GM19099 (cell line): ENCODE data around the gene ATP5IF1.

Experiments
- POLR2A ChIP-seq: IDR thresholded peaks from 3 replicates; pipeline ENCODE4 v1.6.1; 2011; ENCODE audit warnings: low read depth; ENCODE audit not compliant: insufficient read length; ENCODE audit errors: extremely low read depth

The ATP5IF1 gene

DNA sequence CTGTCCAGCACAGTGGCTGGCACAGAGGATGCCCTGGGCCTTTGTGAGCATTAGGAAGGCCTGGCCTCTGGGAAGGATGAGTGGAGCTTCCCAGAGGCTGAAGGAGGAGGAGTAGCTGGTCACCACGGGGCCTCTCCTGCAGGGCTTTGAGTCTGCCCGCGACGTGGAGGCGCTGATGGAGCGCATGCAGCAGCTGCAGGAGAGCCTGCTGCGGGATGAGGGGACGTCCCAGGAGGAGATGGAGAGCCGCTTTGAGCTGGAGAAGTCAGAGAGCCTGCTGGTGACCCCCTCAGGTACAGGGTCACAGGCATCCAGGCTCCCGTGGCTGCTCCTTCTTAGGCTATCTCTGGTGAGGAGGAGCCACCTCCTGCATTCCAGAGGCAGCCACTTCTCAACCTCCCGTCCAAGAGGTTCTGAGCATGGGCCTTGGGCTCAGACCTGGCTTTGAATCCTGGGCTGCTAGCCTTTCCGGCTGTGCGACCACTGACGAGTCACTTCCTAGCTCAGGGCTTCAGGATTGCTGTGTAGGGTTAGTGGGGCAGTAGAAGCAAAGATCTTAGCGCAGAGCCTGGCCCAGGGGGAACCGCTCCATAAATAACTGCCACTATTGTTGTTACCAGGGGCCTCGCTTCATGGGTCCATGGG is 37.4 kb downstream of the ATP5IF1 start:
- TF ChIP-seq POLR2A = no peak

DNA sequence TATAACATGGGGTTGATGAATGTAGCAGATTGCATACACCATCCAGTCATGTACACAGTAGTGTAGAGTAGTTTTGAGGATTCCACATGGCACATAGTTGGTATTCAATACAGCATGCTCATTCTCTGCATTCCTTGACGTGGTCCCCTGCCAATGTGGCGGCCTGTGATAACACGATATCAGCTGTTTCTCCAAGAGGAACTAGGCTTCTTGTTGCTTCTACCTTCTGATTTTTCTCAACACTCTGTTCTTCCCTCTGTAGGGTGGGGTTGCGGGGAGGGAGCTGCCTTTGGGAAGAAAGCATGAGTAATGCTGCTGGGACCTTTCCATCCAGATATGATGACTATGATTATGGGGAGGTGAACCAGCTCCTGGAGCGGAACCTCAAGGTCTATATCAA is 42.8 kb downstream of the ATP5IF1 start:
- no peak for TF ChIP-seq POLR2A

DNA sequence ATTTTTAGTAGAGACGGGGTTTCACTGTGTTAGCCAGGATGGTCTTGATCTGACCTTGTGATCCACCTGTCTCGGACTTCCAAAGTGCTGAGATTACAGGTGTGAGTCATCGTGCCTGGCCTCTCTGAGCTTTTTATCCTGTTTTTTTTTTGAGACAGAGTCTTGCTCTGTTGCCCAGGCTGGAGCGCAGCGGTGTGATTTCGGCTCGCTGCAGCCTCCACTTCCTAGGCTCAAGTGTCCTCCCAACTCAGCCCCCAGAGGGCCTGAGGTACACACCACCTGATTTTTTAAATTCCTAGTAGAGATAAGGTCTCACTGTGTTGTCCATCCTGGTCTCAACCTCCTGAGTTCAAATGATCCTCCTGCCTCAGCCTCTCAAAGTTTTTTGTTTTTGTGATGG is 43.8 kb downstream of the ATP5IF1 start:
- TF ChIP-seq POLR2A = no peak

DNA sequence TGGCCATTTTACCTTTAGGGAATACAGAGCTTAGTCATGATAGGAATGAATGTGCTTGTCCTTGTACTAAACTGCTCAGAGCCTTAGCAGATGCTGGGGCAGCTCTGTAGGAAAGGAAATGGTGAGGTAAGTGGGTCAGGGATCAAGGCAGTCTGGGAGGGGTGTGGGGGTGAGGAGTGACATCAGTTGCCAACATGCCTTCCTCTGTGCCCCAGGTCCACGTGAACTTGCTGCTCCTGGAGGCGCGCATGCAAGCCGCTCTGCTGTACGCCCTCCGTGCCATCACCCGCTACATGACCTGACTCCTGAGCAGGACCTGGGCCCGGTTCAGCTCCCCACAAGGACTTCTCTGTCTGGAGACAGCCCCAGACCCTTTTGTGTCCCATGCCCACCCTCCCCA is 44.6 kb downstream of the ATP5IF1 start:
- no peak for TF ChIP-seq POLR2A

DNA sequence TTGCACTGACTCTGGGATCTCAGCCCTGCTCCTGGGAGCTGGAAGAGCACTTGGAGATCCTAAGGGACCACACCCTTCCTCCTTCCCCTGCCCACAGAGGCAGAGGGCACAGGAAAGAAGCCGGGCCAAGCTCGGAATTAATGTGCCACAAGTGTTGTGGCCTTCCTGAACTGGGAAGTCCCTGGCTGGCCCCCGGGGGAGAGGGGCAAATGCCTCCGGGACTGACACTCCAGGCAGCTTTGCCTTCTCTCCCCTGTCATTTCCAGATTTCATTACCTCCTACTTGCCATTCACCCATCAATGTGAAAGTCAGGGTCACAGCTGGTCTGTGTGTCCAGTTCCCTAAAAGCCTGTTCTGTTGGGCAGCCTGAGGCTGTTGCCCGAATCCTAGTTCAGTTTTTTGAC is 45.1 kb downstream of the ATP5IF1 start:
- no peak for TF ChIP-seq POLR2A

DNA sequence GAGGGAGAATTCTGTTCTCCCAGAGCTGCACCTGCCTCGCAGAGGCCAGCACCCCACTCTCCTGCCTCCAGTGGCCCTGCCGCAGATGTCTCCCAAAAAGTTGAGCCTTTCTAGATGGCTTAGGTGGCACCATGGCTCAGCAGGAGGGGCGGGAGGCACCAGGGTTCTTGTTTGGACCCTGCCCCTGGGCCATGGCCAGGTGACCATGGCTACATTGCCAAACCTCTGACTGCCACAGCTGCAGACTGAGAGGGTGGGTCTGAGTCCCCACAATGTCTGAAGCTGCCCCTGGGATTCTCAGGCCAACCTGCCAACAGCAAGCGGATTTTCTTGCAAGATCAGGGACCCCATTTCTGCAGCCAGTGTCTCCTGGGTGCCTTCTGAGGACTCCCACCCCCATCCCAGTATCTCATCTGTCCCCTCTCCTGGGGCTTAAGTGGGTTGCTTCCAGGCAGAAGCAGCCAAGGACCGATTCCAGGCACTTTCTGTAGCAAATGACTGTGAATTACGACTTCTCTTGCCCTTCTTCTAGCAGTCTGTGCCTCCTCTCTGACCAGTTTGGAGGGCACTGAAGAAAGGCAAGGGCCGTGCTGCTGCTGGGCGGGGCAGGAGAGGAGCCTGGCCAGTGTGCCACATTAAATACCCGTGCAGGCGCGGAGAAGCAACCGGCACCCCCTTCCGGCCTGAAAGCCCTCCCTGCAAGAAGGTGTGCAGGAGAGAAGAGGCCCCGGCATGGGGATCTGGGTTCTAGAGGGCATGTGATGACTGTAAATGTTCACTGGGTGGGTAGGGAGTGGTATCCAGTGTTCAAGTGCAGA is 45.9 kb downstream of the ATP5IF1 start:
- TF ChIP-seq POLR2A = no peak

GRCh38 chr1:28282426-28283407 is 46.8 kb downstream of the ATP5IF1 start:
- no peak for TF ChIP-seq POLR2A

- no peak for TF ChIP-seq POLR2A
Observed at GRCh38 chr1:28286111-28286510, 50.2 kb downstream of the ATP5IF1 start.
